Measurements from ENCODE around the gene PCNX1.
"Not testable (repeated sequence)": the region's sequence is repeated elsewhere in the genome, so short reads cannot be mapped to it uniquely, and the experiment has no call there.

Gene PCNX1

DNA sequence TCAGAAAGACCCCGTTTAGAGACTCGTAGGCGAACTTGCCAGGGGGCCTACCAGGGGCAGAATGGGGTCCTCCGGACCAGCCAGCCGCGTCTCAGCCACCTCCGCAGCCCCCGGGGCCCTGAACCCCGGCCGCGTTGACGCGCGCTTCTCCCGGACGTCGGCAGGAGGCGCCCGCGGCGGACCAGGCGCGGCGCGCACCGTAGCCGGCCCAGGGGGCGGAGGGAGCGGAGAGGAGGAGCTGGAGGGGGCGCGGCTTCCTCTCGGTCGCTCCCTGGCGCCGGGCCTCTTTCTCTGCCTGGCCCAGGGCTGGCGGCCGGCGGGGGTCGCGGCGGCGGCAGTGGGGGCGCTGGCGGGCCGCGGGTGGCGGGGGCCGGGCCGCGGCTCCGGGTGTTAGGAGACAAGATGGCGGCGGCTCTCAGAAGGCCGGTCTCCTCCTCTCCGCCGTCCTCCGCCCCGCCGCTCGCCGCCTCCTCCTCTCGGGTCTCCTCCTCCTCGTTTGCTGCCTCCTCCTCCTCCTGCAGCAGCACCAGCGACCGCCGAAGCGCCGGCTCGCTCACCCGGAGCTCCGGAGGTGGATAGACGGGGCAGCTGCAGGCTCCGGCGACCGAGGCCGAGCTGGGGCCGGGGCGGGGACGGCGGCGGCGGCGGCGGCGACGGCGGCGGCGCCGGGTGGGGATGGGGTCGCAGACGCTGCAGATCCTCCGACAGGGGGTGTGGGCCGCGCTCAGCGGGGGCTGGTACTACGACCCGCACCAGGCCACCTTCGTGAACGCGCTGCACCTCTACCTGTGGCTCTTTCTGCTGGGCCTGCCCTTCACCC is at the start of gene PCNX1:
TSS of gene PCNX1 (plus strand) at position 284 of the 820 bp plus-strand sequence. CDS start at position 676, 392 bp downstream.
- no peak for FAIRE-seq
- TF ChIP-seq, protein P1, sequence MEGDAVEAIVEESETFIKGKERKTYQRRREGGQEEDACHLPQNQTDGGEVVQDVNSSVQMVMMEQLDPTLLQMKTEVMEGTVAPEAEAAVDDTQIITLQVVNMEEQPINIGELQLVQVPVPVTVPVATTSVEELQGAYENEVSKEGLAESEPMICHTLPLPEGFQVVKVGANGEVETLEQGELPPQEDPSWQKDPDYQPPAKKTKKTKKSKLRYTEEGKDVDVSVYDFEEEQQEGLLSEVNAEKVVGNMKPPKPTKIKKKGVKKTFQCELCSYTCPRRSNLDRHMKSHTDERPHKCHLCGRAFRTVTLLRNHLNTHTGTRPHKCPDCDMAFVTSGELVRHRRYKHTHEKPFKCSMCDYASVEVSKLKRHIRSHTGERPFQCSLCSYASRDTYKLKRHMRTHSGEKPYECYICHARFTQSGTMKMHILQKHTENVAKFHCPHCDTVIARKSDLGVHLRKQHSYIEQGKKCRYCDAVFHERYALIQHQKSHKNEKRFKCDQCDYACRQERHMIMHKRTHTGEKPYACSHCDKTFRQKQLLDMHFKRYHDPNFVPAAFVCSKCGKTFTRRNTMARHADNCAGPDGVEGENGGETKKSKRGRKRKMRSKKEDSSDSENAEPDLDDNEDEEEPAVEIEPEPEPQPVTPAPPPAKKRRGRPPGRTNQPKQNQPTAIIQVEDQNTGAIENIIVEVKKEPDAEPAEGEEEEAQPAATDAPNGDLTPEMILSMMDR (IDR thresholded peaks at IDR 0.05; ENCODE audit: insufficient read depth, missing control alignments) = peak; percentile 52
- peak; percentile 55 for DNase-seq (ENCODE audit: insufficient read length, low spot score)

DNA sequence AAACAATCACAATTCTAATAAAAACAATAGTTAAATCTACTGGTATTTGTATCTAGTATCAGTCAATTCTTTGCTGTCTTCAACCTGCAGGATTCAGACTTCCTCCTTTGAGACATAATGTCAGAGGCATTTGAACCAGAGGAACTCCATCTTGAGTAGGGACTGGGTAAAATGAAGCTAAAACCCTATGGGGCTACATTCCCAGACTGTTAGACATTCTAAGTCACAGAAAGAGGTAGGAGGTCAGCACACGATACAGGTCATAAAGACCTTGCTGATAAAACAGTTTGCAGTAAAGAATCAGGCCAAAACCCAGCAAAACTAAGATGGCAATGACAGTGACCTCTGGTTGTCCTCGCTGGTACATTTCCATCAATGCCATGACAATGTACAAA is 49.8 kb upstream of the PCNX1 start:
- DNase-seq (ENCODE audit: insufficient read length, low spot score) = no peak
- FAIRE-seq = no peak
- TF ChIP-seq, protein P1 (IDR thresholded peaks at IDR 0.05; ENCODE audit: insufficient read depth, missing control alignments) = no peak

DNA sequence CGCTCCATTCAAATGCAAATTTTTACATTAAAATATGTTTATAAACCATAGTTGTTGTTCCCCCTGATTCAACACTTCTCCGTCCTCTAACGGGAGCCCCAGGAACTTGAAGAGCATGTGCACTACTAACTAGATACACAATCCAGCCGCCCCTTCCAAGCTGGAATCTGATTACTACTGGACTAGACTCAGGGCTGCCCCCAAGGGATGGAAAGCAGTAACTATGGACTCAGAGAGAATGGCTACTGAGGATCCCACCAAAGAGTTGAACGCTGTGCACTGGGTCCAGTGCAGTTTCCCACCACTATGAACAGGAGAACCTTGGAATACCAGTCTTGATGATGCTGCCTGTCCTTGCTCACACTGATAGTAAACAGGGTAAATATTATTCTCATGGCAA is 48.6 kb upstream of the PCNX1 start:
- TF ChIP-seq, protein P1 (IDR thresholded peaks at IDR 0.05; ENCODE audit: insufficient read depth, missing control alignments) = no peak
- no peak for DNase-seq (ENCODE audit: insufficient read length, low spot score)
- FAIRE-seq = no peak

DNA sequence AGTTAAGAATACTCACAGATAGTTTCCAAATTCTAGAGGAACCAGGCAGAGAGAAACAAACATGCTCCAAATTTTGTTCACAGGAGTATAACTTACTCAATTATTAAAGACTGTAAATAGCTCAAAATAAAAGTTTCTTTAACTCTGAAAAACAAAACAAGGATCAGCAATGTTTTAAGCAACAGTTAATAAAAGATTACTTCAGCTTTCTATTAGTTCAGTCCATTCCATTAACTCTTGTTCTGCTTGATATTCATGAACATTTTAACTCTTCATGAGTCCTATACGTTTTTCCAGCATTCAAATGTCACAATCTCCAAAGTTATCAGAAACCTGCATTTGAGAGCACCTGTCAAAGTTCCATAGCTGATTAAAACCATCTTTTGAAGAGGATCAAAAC is 40.3 kb upstream of the PCNX1 start:
- not testable (repeated sequence) for DNase-seq (ENCODE audit: insufficient read length, low spot score); FAIRE-seq

DNA sequence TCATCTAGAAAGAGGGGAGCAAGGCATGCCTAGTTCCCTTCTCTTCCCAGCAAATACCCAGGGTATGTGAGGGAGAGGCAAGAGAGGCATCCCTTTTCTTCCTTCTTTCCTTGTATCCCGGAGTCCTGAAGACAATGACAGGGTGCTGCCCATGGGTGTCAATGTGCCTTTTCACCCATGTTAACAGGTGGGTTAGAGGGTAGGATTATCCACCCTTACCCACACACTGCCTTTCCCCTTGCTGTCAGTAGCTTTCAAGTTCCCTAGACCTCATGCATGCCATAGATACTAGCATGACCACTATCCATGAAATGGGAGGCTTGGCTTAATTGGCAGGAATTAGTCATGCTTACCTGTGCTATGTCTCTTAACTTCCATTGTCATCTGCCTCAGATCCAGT is 36.3 kb upstream of the PCNX1 start:
- DNase-seq (ENCODE audit: insufficient read length, low spot score) = no peak
- no peak for FAIRE-seq
- TF ChIP-seq, protein P1 (IDR thresholded peaks at IDR 0.05; ENCODE audit: insufficient read depth, missing control alignments) = no peak

DNA sequence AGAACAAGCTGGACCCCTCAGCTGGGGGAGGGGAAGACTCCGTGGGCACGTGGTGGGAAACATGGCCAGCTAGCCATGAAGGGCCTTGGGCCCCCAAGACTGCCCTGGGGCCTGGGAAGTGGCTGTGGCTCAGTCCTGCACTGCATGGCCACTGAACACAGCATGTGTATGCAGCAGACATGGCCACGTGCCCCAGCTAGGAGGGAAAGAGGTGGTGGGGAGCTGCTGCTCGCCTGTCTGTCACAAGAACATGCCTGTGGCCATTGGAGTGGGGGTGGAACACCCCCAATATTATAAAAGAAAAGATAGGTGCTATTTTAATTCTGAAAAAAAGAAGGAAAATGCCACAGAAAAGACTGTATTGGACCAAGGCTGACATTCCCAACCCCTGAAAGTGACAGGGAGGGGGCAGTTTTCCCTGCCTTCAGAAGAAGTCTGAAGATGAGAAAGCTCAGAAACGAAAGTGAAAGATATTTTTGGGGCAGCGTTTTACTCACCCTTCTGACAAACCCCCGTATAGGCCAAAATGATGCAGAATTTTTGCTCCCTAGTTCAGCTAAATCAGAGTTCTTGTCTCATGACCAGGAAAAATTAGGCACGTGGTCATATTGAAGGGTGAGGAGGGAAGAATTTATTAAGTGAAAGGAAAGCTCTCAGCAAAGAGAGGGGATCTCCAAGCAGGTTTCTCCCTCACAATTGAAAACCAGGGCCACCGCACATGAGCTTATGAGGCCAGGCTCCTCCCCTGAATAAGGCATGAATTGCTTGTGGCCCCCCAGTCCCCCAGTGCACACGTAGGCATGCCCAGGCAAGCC is 35.2 kb upstream of the PCNX1 start:
- TF ChIP-seq, protein P1 (IDR thresholded peaks at IDR 0.05; ENCODE audit: insufficient read depth, missing control alignments) = no peak
- FAIRE-seq (no peak), DNase-seq (ENCODE audit: insufficient read length, low spot score) (no peak)

DNA sequence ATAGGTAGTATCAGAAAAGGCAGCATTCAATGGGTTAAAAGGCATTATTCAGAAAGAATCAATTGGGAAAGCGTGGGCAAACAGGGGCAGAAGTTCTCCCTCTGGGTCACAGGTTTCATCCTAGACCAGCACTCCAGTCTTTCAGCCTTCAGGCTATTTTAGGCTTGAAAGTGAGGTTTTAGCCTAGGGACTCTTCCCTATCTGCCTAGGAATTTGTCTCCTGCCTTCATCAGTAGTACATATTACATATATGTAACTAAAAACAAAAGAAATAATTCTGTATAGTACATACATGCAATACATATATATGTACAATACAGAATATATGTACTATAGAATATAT is 34.6 kb upstream of the PCNX1 start:
- TF ChIP-seq, protein P1 (IDR thresholded peaks at IDR 0.05; ENCODE audit: insufficient read depth, missing control alignments) = no peak
- no peak for DNase-seq (ENCODE audit: insufficient read length, low spot score)
- FAIRE-seq = no peak
